Mesothelial cell of epicardium (in vitro differentiated cells): Measurements from ENCODE around the gene CSMD2. TPM values are rescaled to one million over a fixed set of nuclear protein-coding genes. Genes with fewer than 3 reads are reported as not detected.

Experiments
- DNase-seq, 2 experiments: peaks; one replicate each; pipeline ENCODE4 v3.0.0; 2021; ENCODE audit warnings: low spot score in 2 of 2; ENCODE audit not compliant: unreplicated experiment in 2 of 2
- H3K27ac Mint-ChIP-seq: 2 replicates; pipeline ENCODE4 v1.8.0; 2021; ENCODE audit warnings: mixed read lengths
- H3K27me3 Mint-ChIP-seq: 2 replicates; pipeline ENCODE4 v1.8.0; 2021; ENCODE audit warnings: low read depth, mixed read lengths
- H3K36me3 Mint-ChIP-seq: 2 replicates; pipeline ENCODE4 v1.8.0; 2021; ENCODE audit warnings: mixed read lengths
- H3K4me1 Mint-ChIP-seq: 2 replicates; pipeline ENCODE4 v1.8.0; 2021; ENCODE audit warnings: mixed read lengths
- H3K4me3 Mint-ChIP-seq: 2 replicates; pipeline ENCODE4 v1.8.0; 2021; ENCODE audit warnings: mild to moderate bottlenecking, moderate library complexity, mixed read lengths
- H3K9me3 Mint-ChIP-seq: 2 replicates; pipeline ENCODE4 v1.8.0; 2021; ENCODE audit warnings: mixed read lengths
- CTCF ChIP-seq: fragments of 200-600 bp; sonication (generic); IDR thresholded peaks from one replicate; pipeline ENCODE4 v1.5.0; 2021; ENCODE audit warnings: antibody characterized with exemption; ENCODE audit not compliant: unreplicated experiment
- total RNA-seq: library from RNA; stranded (reverse); gene quantifications from 3 replicates; pipeline ENCODE4 v1.2.1, GENCODE V29; 2021

Gene CSMD2
- total RNA-seq, 1 donor from 2014 or later, result 1.9 TPM

- no peak overlapping the region for H3K4me3 Mint-ChIP-seq
- H3K27me3 Mint-ChIP-seq, result peaks cover 13% of the 10 kb centered on the region
- no peak for DNase-seq
- H3K27ac Mint-ChIP-seq, result no peak overlapping the region
- H3K9me3 Mint-ChIP-seq, result peaks cover 41% of the 10 kb centered on the region
- no peak for TF ChIP-seq CTCF
- no peaks in the 10 kb centered on the region for H3K36me3 Mint-ChIP-seq
- H3K4me1 Mint-ChIP-seq, result no peaks in the 10 kb centered on the region
Observed at GRCh38 chr1:33548721-33549120, 616.3 kb downstream of the CSMD2 start.

DNA sequence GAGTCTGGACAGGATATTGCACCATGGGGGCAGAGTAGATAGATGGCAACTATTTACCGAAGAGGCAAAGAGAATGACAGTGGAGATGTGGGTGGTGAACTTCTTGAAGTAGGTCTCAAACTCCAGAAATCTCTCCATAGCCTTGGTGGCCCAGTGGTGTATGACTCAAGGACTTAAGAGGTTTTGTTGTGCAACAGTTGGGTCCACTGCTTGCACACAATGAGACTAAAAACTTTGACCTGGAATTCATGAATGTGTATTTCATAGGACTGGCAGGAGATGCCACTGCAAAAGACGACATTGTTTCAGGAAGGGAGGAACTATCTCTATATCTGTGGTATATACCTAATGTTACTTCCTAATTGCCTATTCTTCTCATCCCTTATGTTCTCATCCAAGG lies 616.7 kb downstream of the CSMD2 start:
- H3K4me3 Mint-ChIP-seq, result no peak overlapping the region
- H3K4me1 Mint-ChIP-seq, result no peaks in the 10 kb centered on the region
- no peak for TF ChIP-seq CTCF
- H3K9me3 Mint-ChIP-seq, result peaks cover 40% of the 10 kb centered on the region
- no peak for DNase-seq
- peaks cover 15% of the 10 kb centered on the region for H3K27me3 Mint-ChIP-seq
- H3K27ac Mint-ChIP-seq, result no peak overlapping the region
- no peaks in the 10 kb centered on the region for H3K36me3 Mint-ChIP-seq

GRCh38 chr1:33547576-33547975 lies 617.5 kb downstream of the CSMD2 start:
- no peaks in the 10 kb centered on the region for H3K36me3 Mint-ChIP-seq
- H3K27ac Mint-ChIP-seq, result no peak overlapping the region
- TF ChIP-seq CTCF, result no peak
- H3K27me3 Mint-ChIP-seq, result peaks cover 16% of the 10 kb centered on the region
- DNase-seq, result no peak
- H3K9me3 Mint-ChIP-seq, result peaks cover 37% of the 10 kb centered on the region
- H3K4me1 Mint-ChIP-seq, result no peaks in the 10 kb centered on the region
- H3K4me3 Mint-ChIP-seq, result no peak overlapping the region

DNA sequence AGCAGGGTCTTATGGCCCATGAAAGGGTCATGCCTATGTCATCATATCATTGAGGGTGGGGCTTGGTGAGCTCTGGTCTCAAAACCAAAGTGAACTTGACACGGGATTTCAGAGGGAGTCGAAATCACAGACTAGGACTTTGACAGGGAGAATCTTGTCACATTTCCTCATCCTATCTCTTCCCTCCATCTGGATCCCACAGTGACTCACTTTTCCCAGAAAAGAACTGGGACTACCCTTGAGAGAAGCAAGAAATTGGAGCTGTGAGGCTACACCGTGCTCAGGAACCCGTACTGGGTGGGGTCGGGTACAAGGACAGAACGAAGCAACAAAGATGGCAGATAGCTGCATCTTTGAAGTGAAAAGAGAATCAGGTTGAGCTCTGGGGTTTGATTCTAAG lies 623.1 kb downstream of the CSMD2 start:
- H3K36me3 Mint-ChIP-seq, result no peaks in the 10 kb centered on the region
- H3K27me3 Mint-ChIP-seq, result peaks cover 19% of the 10 kb centered on the region
- peaks cover 4% of the 10 kb centered on the region for H3K9me3 Mint-ChIP-seq
- TF ChIP-seq CTCF, result no peak
- no peaks in the 10 kb centered on the region for H3K4me1 Mint-ChIP-seq
- no peak overlapping the region for H3K4me3 Mint-ChIP-seq
- H3K27ac Mint-ChIP-seq, result no peak overlapping the region
- no peak for DNase-seq

- no peak for TF ChIP-seq CTCF
- no peak overlapping the region for H3K27ac Mint-ChIP-seq
- no peaks in the 10 kb centered on the region for H3K36me3 Mint-ChIP-seq
- peaks cover 30% of the 10 kb centered on the region for H3K27me3 Mint-ChIP-seq
- H3K9me3 Mint-ChIP-seq, result no peaks in the 10 kb centered on the region
- H3K4me3 Mint-ChIP-seq, result no peak overlapping the region
- H3K4me1 Mint-ChIP-seq, result no peaks in the 10 kb centered on the region
- DNase-seq, result no peak
Observed at GRCh38 chr1:33537885-33538284, 627.1 kb downstream of the CSMD2 start.

DNA sequence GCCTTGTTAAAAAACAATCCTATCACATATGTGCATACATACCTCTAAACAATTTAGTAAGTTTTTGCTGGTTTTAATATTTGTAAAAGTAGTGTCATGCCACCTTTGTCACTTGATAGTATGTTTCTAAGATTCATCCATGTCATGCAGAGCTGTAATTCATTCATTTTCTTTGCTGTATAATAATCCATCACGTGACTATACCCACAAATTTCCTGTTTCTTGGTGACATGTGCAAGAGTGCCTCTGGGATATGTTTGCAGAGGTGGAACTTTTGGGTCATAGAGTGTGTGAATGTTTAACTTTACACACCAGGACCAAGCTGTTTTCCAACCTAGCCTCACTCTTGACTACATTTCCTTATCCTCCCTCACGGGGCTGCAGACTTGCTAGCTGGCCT lies 629.7 kb downstream of the CSMD2 start:
- no peak overlapping the region for H3K4me3 Mint-ChIP-seq
- peaks cover 48% of the 10 kb centered on the region for H3K27me3 Mint-ChIP-seq
- DNase-seq, result no peak
- no peaks in the 10 kb centered on the region for H3K36me3 Mint-ChIP-seq
- H3K9me3 Mint-ChIP-seq, result peaks cover 5% of the 10 kb centered on the region
- H3K27ac Mint-ChIP-seq, result no peak overlapping the region
- no peak for TF ChIP-seq CTCF
- H3K4me1 Mint-ChIP-seq, result no peaks in the 10 kb centered on the region
